ENCODE results near the gene DTNB.
"Not testable (repeated sequence)": the region's sequence is repeated elsewhere in the genome, so short reads cannot be mapped to it uniquely, and the experiment has no call there.

Gene DTNB

GRCh38 chr2:25682082-25682481 lies 8.7 kb upstream of the DTNB start:
- no peak for DNase-seq (ENCODE audit: low spot score)

- no peak for DNase-seq (ENCODE audit: low spot score)
These were observed 4.5 kb upstream of the DTNB start for GRCh38 chr2:25677877-25678276.

- DNase-seq (ENCODE audit: low spot score): no peak
These were observed 643 bp upstream of the DTNB start for GRCh38 chr2:25674077-25674362.

- DNase-seq (ENCODE audit: low spot score): peak; percentile 38
These were observed 680 bp downstream of the DTNB start for GRCh38 chr2:25672494-25673299.

GRCh38 chr2:25671622-25672021 lies 1.8 kb downstream of the DTNB start:
- DNase-seq (ENCODE audit: low spot score): no peak

GRCh38 chr2:25669520-25669919 lies 3.9 kb downstream of the DTNB start:
- DNase-seq (ENCODE audit: low spot score): no peak

GRCh38 chr2:25666218-25666617 lies 7.2 kb downstream of the DTNB start:
- no peak for DNase-seq (ENCODE audit: low spot score)

GRCh38 chr2:25665429-25665828 lies 7.9 kb downstream of the DTNB start:
- DNase-seq (ENCODE audit: low spot score): not testable (repeated sequence)

GRCh38 chr2:25664965-25665307 lies 8.4 kb downstream of the DTNB start:
- no peak for DNase-seq (ENCODE audit: low spot score)

- peak; percentile 64 for DNase-seq (ENCODE audit: low spot score)
These were observed 9.0 kb downstream of the DTNB start for GRCh38 chr2:25664183-25664964.

- DNase-seq (ENCODE audit: low spot score): no peak
These were observed 18.1 kb downstream of the DTNB start for GRCh38 chr2:25655316-25655715.

GRCh38 chr2:25654801-25655200 lies 18.6 kb downstream of the DTNB start:
- no peak for DNase-seq (ENCODE audit: low spot score)

GRCh38 chr2:25651782-25652455 lies 21.5 kb downstream of the DTNB start:
- DNase-seq (ENCODE audit: low spot score): no peak

GRCh38 chr2:25651066-25651465 lies 22.3 kb downstream of the DTNB start:
- DNase-seq (ENCODE audit: low spot score): no peak

GRCh38 chr2:25650256-25650655 lies 23.1 kb downstream of the DTNB start:
- DNase-seq (ENCODE audit: low spot score): no peak

- no peak for DNase-seq (ENCODE audit: low spot score)
These were observed 23.6 kb downstream of the DTNB start for GRCh38 chr2:25649786-25650185.

GRCh38 chr2:25642298-25642697 lies 31.1 kb downstream of the DTNB start:
- DNase-seq (ENCODE audit: low spot score): no peak

GRCh38 chr2:25639696-25640095 lies 33.7 kb downstream of the DTNB start:
- no peak for DNase-seq (ENCODE audit: low spot score)

- no peak for DNase-seq (ENCODE audit: low spot score)
These were observed 34.2 kb downstream of the DTNB start for GRCh38 chr2:25639131-25639530.

- no peak for DNase-seq (ENCODE audit: low spot score)
These were observed 37.6 kb downstream of the DTNB start for GRCh38 chr2:25635797-25636196.

- not testable (repeated sequence) for DNase-seq (ENCODE audit: low spot score)
These were observed 39.6 kb downstream of the DTNB start for GRCh38 chr2:25633801-25634200.

- DNase-seq (ENCODE audit: low spot score): no peak
These were observed 41.0 kb downstream of the DTNB start for GRCh38 chr2:25632396-25632795.

GRCh38 chr2:25624635-25625034 lies 48.7 kb downstream of the DTNB start:
- DNase-seq (ENCODE audit: low spot score): no peak
